GM12878 (cell line): ENCODE results near the gene TTLL13. TPM values are rescaled to one million over a fixed set of nuclear protein-coding genes. Genes with fewer than 3 reads are reported as not detected.

Experiments used
- BCL3 ChIP-seq: IDR thresholded peaks from 2 replicates; pipeline ENCODE4 v1.6.1; 2011; ENCODE audit warnings: borderline replicate concordance, low read depth, mild to moderate bottlenecking, moderate library complexity, low read length; ENCODE audit not compliant: insufficient read depth, poor library complexity, severe bottlenecking
- BRCA1 ChIP-seq: IDR thresholded peaks from 2 replicates; pipeline ENCODE4 v1.6.1; 2011; ENCODE audit warnings: low read depth, low read length, improper control_type of control experiment
- CUX1 ChIP-seq: IDR thresholded peaks from 2 replicates; pipeline ENCODE4 v1.6.1; 2012; ENCODE audit warnings: improper control_type of control experiment, low read depth, low read length; ENCODE audit not compliant: insufficient replicate concordance
- EGR1 ChIP-seq, 2 experiments: IDR thresholded peaks; 1 replicate in 1 of 2; 2 replicates in 1 of 2; pipeline ENCODE4 v1.6.1; 2011 to 2012; ENCODE audit warnings: low read depth in 2 of 2, low read length in 2 of 2, borderline replicate concordance in 1 of 2, mild to moderate bottlenecking in 1 of 2, moderate library complexity in 1 of 2
- HDAC6 ChIP-seq: fragments of 200-600 bp; sonication (generic); IDR thresholded peaks from one replicate; pipeline ENCODE4 v1.8.0; 2017; ENCODE audit warnings: antibody characterized with exemption; ENCODE audit not compliant: unreplicated experiment
- HDGF ChIP-seq: fragments of 450-650 bp; IDR thresholded peaks from 2 replicates; pipeline ENCODE4 v1.6.1; 2016; ENCODE audit warnings: antibody characterized with exemption
- IKZF1 ChIP-seq: fragments of 450-650 bp; conservative IDR thresholded peaks from 2 replicates; pipeline ENCODE4 v1.6.1; 2017; ENCODE audit warnings: antibody characterized with exemption, mild to moderate bottlenecking
- IKZF2 ChIP-seq, 2 experiments: fragments of 450-650 bp; IDR thresholded peaks; 2 replicates each; pipeline ENCODE4 v1.6.1; 2017; ENCODE audit warnings: mild to moderate bottlenecking in 2 of 2, moderate library complexity in 2 of 2
- JUNB ChIP-seq: IDR thresholded peaks from 2 replicates; pipeline ENCODE4 v1.6.1; 2016; ENCODE audit warnings: antibody characterized with exemption, mild to moderate bottlenecking
- MYB ChIP-seq: fragments of 150-350 bp; IDR thresholded peaks from 2 replicates; pipeline ENCODE4 v1.6.1; 2014; ENCODE audit warnings: mild to moderate bottlenecking, low read depth, low read length, borderline replicate concordance
- NR2C1 ChIP-seq: fragments of 450-650 bp; IDR thresholded peaks from 2 replicates; pipeline ENCODE4 v1.6.1; 2017; ENCODE audit warnings: antibody characterized with exemption, mild to moderate bottlenecking, moderate library complexity
- PAX8 ChIP-seq: fragments of 450-650 bp; IDR thresholded peaks from 2 replicates; pipeline ENCODE4 v1.6.1; 2017; ENCODE audit warnings: mild to moderate bottlenecking, moderate library complexity
- RAD51 ChIP-seq: fragments of 450-650 bp; IDR thresholded peaks from 2 replicates; pipeline ENCODE4 v1.6.1; 2016; ENCODE audit warnings: moderate library complexity, mild to moderate bottlenecking, inconsistent platforms
- RBBP5 ChIP-seq: fragments of 200-600 bp; sonication (generic); conservative IDR thresholded peaks from 2 replicates; pipeline ENCODE4 v1.6.1; 2016
- SKIL ChIP-seq: fragments of 450-650 bp; IDR thresholded peaks from 2 replicates; pipeline ENCODE4 v1.6.1; 2017; ENCODE audit warnings: mild to moderate bottlenecking, low read depth, inconsistent platforms; ENCODE audit not compliant: poor library complexity, severe bottlenecking
- SP1 ChIP-seq: IDR thresholded peaks from one replicate; pipeline ENCODE4 v1.6.1; 2011; ENCODE audit warnings: low read depth, low read length
- SPI1 ChIP-seq: IDR thresholded peaks from 2 replicates; pipeline ENCODE4 v1.6.1; 2011; ENCODE audit warnings: low read depth, mild to moderate bottlenecking, low read length, moderate library complexity, borderline replicate concordance; ENCODE audit not compliant: insufficient read depth
- SREBF1 ChIP-seq: IDR thresholded peaks from 2 replicates; pipeline ENCODE4 v1.6.1; 2012; ENCODE audit warnings: mild to moderate bottlenecking, low read length
- TCF3 ChIP-seq: IDR thresholded peaks from 2 replicates; pipeline ENCODE4 v1.6.1; 2012; ENCODE audit warnings: low read depth, mild to moderate bottlenecking, low read length, borderline replicate concordance; ENCODE audit not compliant: insufficient read depth
- USF2 ChIP-seq: IDR thresholded peaks from 2 replicates; pipeline ENCODE4 v1.6.1; 2011; ENCODE audit warnings: low read depth, low read length, improper control_type of control experiment, borderline replicate concordance
- YY1 ChIP-seq: IDR thresholded peaks from 2 replicates; pipeline ENCODE4 v1.6.1; 2011; ENCODE audit warnings: low read depth, mild to moderate bottlenecking, low read length
- polyA plus RNA-seq, 11 experiments: library from polyadenylated mRNA; depleted of rRNA in 4 of 11; unstranded in 6 of 11; stranded (reverse) in 5 of 11; fragments of >200 nt; fragmentation: Nextera tagmentation in 4 of 11; fragmentation: Illumina TruSeq in 1 of 11; extraction: Ambion mirVana in 4 of 11; extraction: Trizol in 1 of 11; gene quantifications; 1 replicate in 1 of 11; 2 replicates in 10 of 11; pipeline versions ENCODE4 v1.2.1 to v1.2.3, GENCODE V29; 2011 to 2016; ENCODE audit warnings: inconsistent platforms in 2 of 11, missing spikeins in 2 of 11, low read depth in 1 of 11
- total RNA-seq, 4 experiments: library from RNA; depleted of rRNA in 3 of 4; stranded (reverse); fragments of >200 nt in 3 of 4; fragmentation: Illumina TruSeq in 1 of 4; extraction: Trizol in 1 of 4; gene quantifications; 2 replicates each; pipeline versions ENCODE4 v1.2.1 to v1.2.3, GENCODE V29; 2013 to 2021

The TTLL13 gene
- total and polyA plus RNA-seq, 10 of the 15 experiments (the other 5 are each of a cell fraction or from before 2014, with no cell fraction given): 0.03 to 0.32 (median 0.13) TPM; not detected in 1

GRCh38 chr15:90213122-90213817 lies 36.1 kb upstream of the TTLL13 start (continued):
- no peak for TF ChIP-seq CUX1
- TF ChIP-seq PAX8: no peak
- no peak for TF ChIP-seq TCF3
- no peak for TF ChIP-seq EGR1 (IDR thresholded peaks at IDR 0.05; ENCODE audit: borderline replicate concordance in 1 of 2, low read depth in 2 of 2, low read length in 2 of 2)
- TF ChIP-seq BCL3: peak; percentile 3
- TF ChIP-seq NR2C1: no peak
- no peak for TF ChIP-seq BRCA1
- no peak for TF ChIP-seq MYB
- no peak for TF ChIP-seq RBBP5
- no peak for TF ChIP-seq HDGF
- peak; percentile 23; the same call in 1 of the 2 replicates for TF ChIP-seq IKZF1
- TF ChIP-seq IKZF2 (IDR thresholded peaks at IDR 0.05): no peak
- TF ChIP-seq JUNB: peak; percentile 63
- TF ChIP-seq HDAC6: no peak
- no peak for TF ChIP-seq SREBF1
- no peak for TF ChIP-seq SPI1
- TF ChIP-seq USF2: no peak
- TF ChIP-seq YY1: no peak
- TF ChIP-seq SP1: no peak
- no peak for TF ChIP-seq RAD51
- no peak for TF ChIP-seq SKIL
